Activated T-cell treated with anti-CD3 and anti-CD28 coated beads for 24 hours (primary cell): ENCODE measurements around the gene PAK1.
"Not testable (repeated sequence)": the region's sequence is repeated elsewhere in the genome, so short reads cannot be mapped to it uniquely, and the experiment has no call there.

Source experiments
- DNase-seq: peaks from one replicate; pipeline ENCODE4 v3.0.0-alpha.2; 2020; ENCODE audit warnings: low read depth

The PAK1 gene

DNA sequence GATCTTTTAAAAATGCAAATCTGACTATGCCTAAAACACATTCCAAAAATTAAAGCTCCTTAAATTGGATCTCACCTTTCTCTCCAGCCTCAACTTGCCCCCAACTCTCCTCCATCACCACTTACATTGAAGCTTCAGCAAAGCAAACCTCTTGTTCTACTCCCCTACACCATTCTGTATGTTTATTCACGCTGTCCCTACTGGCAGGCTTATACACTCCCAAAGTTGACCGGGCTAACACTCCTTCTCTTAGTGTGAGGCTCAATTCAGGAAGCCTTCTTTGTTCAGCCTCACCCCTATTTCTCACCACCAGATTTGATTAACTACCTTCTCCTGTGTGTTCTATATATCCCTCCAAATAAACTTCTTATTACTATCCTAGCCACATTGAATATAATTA lies 170.6 kb downstream of the PAK1 start:
- DNase-seq = no peak

DNA sequence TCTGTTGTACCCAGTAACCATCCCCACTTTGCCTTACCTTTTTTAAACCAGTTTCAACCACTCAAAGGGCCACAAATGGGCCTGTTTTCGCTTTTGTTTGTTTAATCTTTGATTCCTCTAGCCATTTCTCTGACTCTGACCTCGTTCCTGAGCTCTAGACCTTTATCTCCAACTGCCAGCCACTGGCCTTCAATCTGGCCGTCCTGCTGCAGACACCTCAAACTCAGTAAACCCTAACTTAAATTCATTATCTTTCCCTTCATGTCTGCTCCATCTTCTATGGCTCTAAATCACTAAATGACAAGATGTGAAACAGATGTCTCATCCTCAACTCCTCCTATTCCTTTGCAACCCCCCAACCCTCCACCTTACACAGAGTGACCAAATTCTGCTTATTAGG lies 171.1 kb downstream of the PAK1 start:
- no peak for DNase-seq

DNA sequence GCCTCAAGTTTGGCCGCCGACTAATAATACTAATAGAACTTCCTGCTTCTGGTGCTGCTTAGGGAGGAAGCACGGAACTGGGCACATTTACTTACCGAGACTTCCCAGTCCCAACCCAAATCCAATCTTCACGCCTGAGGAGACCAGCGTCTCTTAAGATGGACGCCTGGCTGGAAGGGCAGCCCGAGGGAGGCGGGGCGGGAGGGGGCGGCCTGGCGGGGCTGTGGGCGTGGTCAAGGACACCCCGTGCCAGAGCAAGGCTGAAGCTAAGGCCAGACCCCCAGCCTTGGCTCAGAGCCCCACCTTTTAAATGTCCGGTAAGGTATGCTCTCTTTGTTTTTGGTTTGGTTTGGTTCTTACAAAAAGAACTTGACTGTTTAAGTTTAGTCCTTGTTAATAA lies 172.4 kb downstream of the PAK1 start, which contains the start of gene GDPD4:
Gene GDPD4, minus strand, starts transcription at position 177 of the 400 bp plus-strand sequence. CDS start 16,549 bp downstream, outside the sequence.
- DNase-seq = no peak

DNA sequence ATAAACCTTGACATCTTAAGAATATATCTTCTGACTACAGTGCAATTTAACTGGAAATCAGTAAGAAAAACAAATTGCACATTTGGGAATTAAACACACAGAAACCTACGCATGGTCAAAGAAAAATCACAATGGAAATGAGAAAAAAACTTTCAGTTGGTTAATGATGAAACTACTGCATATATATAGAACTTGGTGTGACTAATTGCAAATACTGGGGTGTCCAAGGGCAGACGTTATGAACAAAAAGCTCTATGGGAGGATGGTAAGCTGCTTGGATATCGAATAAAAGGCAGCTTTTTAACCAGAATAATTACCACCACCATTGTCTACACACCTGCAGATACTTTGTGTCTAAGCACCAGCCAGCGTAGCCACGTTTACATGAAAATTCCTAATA lies 173.2 kb downstream of the PAK1 start:
- no peak for DNase-seq

DNA sequence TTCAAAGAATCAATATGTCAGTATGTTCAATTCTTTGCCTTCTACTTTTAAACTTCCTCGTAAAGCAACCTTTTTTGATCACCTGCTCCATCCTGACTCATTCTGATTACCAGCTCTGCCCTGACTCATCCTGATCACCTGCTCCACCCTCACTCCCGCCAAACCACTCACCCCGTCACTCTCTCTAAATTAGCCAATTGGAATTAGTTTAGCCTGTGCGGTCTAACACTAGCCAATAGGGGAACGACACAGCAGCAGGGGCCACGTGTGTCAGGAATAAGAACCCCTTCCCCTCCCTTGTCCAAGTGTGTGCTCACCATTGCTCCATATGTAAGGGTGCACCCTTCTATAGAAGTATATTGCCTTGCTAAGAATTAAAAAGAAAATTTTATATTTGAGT lies 173.9 kb downstream of the PAK1 start:
- DNase-seq = not testable (repeated sequence)

DNA sequence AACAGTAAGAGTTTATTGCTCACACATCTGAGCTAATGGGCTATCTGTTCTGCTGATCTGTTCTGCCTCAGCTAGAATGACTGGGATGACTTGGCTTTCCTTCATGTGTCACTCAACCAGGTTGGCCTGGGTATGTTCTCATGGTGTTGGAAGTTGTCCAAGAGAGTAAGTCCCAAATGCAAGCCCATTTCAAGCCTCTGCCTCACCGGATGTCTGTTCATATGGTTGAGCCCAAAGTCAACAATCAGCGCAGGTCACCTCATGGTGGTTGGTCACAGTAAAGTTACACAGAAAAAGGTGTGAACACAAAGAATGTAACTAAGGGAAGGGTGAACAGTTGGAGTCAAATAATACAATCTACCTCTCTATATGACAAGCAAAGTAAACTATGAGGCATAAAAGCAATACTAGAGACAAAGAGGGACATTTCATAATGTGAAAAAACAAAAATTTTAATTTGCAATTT lies 174.3 kb downstream of the PAK1 start:
- DNase-seq = no peak

DNA sequence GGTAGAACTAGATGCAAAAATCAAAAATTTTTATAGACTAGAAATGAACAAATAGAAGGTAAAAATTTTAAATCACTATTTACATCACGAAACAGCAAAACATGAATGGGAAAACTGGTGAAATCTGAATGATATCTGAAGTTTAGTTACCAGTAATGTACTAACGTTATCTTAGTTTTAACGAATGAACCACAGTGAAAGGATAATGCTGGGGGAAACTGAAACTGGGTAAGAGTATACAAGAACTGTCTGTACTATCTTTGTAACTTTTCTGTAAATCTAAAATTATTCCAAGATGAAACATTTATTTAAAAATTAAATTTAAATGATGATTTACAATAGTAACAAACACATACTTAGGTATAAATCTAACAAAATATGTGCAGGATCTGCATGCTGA lies 179.9 kb downstream of the PAK1 start:
- DNase-seq = no peak

DNA sequence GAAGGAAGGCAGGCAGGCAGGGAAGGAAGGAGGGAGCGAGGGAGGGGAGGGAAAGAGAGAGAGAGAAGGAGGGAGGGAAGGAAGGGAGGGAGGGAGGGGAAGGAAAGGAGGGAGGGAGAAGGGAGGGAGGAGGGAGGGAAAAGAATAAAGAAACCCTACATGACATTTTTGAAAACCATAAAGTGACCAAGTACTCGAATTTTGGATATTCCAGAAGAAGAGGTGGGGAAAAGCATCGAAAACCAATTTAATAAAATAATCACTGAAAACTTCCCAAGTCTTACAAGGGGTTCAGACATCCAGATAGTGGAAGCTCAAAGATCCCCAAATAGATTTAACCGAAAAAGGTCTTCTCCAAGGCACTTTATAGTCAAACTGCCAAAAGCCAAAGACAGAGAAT lies 184.2 kb downstream of the PAK1 start:
- no peak for DNase-seq

DNA sequence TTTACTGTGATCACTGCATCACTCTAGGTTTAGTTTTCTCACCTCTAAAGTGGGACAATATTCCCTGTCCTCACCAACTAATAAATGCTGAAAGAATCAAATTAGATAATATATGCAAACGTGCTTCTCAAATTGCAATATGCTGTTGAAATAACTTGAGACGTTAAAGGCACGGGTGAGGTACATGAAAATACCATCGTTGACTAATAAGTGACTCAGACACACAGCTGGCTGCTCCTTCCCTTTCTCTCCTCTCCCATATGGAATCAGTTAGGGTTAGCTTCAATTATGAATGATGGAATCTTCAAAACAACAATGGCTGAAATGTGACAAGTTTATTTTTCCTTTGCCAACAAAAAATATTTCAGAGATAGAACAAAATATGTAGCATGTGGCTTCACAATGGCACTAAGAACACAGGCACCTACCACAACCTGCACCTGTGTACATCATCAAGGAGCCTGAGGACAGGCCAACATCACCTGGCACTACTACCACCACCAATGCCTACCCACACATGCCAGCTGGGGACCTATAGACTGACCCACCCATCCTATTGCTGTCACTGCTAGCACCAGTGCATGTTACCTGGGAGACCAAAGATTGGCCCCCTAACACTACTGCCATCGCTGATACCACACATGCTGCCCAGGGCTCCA lies 186.2 kb downstream of the PAK1 start:
- no peak for DNase-seq

DNA sequence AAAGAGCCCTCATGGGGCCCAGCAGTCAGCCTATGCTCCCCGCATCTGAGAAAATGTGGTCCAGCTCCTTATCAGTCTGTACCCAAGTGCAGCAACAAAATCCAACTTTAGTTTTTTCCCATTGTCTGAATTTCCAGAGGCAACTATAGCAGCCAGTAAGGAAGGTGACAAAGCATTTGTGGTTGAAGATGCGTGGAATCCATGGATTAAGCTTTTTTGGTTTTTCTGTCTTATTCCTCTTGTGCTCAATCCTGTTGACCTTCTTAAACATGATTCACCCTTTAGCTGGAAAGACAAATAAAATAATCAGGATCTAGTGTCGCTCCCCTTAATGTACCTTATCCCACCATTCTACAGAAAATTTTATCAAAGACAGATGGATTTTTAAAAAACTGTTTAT lies 186.8 kb downstream of the PAK1 start:
- DNase-seq = no peak

DNA sequence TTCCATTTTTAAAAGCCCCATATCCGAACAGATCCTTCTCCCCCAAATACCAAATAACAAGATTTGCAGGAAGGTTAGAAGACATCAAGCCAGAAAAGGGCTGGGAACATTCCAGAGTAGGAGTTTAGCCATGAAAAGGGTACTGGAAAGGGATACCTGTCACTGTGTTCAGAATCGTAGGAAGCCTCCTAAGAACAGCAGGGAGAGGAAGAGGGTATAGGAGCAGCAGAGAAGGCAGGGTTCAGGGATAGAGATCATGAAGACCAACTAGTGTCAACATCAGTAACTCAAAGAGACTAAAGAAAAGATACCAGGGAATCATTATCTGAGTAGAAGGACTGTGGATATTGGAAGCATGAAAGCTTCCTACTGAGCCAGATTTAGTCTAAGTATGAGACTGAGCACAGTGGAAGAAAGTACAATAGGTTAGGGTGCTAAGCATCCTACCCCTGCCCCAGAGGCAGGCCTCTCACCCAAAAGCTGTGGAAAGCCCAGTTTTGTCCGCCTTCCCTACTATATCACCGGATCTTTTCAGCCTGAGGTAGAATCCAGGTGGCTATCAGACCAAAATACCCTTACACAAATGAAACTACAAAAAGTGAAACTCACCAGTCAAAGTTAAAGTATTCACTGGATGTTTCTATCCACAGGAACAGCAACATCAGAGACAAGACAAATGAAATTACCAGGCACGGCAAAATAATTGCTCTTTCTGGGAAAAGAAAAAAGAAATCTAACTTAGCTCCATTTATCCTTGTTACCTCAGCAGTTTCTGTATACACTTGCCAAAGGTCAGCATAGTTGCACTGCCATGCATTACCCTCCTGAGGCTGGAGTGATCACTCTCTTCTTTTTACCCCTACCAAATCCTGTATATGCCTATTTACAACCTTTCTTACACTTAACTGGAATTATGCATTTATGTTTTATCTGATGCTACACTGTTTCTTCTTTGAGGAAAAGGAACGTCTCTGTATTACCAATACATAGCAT lies 189.1 kb downstream of the PAK1 start:
- DNase-seq = no peak

DNA sequence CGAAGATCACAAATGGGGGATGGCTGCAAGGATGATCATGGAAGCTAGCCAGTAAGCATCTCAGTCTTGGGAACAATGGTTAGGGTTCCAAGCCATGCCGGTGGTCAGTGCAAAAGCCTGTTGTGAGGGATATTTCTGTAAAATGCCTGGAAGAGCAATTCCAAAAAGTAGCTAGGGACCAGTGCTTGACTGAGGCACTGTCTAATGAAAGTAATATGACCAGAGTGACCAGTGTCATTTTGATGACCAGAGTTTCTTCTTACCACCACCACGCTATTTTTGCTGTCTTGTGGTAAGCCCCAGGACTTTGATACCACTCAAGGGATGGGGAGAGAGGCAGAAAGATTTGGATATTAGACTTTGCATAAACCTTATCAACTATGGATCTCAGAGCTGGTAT lies 190.8 kb downstream of the PAK1 start:
- DNase-seq = no peak

DNA sequence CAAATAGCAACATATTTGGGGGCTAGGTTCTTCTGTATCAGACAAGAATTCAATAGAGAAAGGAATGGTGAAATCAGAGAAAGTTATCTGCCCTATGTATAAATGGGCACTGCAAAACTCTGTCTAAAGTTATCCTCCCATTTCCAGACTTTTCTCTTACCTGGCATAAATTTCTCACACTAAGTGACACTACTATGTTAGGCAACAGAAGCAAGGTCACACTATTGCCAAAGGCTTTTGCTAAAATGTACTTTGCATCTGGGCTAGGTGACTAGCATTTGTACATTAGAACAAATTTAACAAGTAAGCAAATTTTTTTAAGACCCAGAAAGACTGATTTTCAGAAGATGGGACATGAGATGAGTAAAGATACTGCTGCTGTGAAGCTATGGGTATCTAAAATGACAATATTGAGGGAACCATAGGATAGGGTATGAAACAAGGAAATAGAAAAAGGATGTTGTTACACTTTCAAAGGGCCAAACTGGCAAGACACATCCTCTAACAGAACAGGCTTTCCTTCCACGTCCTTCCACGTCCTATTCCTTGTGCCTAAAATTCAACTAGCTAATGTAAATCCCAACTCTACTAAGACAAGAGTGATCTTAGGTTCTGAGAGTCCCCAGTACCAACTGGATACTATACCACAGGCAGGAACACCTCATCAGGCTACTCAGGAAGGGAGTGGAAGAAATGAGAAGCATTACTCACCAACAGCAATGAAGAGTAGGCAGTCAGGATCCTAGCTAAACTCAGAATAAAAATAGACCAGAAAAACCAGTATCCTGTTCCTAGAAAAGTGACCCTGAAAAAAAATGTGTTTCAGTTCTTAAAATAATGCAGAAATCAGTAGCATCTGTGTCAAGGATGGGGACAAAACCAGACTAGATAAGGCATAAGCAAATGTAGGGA lies 195.0 kb downstream of the PAK1 start:
- no peak for DNase-seq

DNA sequence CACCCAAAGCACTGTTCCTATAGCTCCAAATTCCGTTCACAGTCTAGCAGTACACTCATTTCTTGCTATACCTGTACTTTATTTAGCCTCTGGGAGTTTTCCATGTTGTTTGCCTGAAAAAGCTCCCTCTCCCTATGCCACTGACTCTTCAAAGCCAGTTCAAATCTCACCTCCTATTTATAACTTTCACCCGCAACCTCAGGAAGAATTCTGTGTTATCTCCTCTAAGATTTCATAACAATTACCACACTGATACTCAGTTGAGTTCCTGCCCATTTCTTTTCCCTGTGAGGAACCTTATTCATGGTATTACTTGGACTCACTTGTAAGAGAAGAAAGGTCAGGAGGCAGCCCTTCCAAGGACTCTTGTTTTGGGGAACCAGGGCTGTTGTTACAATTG lies 197.6 kb downstream of the PAK1 start:
- DNase-seq = no peak
